ENCODE measurements around the gene PASK. TPM values are rescaled to one million over a fixed set of nuclear protein-coding genes. Genes with fewer than 3 reads are reported as not detected.
A peak's percentile ranks its signal among the peaks of the same experiment; 100 is the strongest.

Gene PASK
- total and polyA plus RNA-seq, 2 of the 4 experiments (the other 2 are of a cell fraction): 4.1 TPM

- WGBS, 2 experiments (ENCODE audit: extremely low coverage in 2 of 2, insufficient read length in 1 of 2): no CpG with 5 or more reads among the region's 6 CpGs
- Histone ChIP-seq H3K9me3 (ENCODE audit: control insufficient read depth, insufficient read depth, low read length) (no peaks in the 10 kb centered on the region), H3K18ac (ENCODE audit: low read depth, low read length) (no peak overlapping the region), H2BK120ac (ENCODE audit: low read depth, low read length) (no peak overlapping the region), H3K23ac (ENCODE audit: low read depth, low read length) (no peak overlapping the region), H3K79me1 (ENCODE audit: low read depth in 1 of 2, low read length in 2 of 2) (no peaks in the 10 kb centered on the region), H3K4me2 (ENCODE audit: low read depth, low read length) (no peak overlapping the region), H2BK15ac (ENCODE audit: low read depth, low read length) (no peak overlapping the region), H4K91ac (ENCODE audit: insufficient read depth, low read depth, low read length) (no peak overlapping the region), H3K4me3 (ENCODE audit: insufficient read depth, low read depth, low read length) (no peak overlapping the region), H2AFZ (replicated peaks; ENCODE audit: low read length, poor library complexity) (no peak overlapping the region), H3K27ac (ENCODE audit: insufficient read depth, low read length) (no peak overlapping the region), H3K36me3 (ENCODE audit: control insufficient read depth, insufficient read depth, low read length) (peaks cover 5% of the 10 kb centered on the region; the same call in 1 of the 2 replicates), H4K20me1 (ENCODE audit: insufficient read depth, low read length) (no peaks in the 10 kb centered on the region), H2AK9ac (replicated peaks; ENCODE audit: low read depth, low read length, poor library complexity) (no peak overlapping the region), H3K9ac (ENCODE audit: low read depth, low read length) (no peak overlapping the region), H4K8ac (ENCODE audit: low read depth in 2 of 2, low read length in 2 of 2) (no peak overlapping the region), H2BK5ac (ENCODE audit: low read depth, low read length, poor library complexity, severe bottlenecking) (no peak overlapping the region), H3K4ac (ENCODE audit: low read depth, low read length) (no peak overlapping the region), H3K9me1 (ENCODE audit: insufficient read depth, low read length) (no peaks in the 10 kb centered on the region), H3K56ac (ENCODE audit: extremely low read depth, insufficient read depth, low read length) (no peak overlapping the region), H2AK5ac (ENCODE audit: low read depth, low read length) (no peak overlapping the region), H3K27me3 (ENCODE audit: control insufficient read depth, insufficient read depth, low read length) (no peaks in the 10 kb centered on the region), H3K14ac (replicated peaks; ENCODE audit: low read depth, low read length) (no peak overlapping the region), H2BK20ac (ENCODE audit: low read depth, low read length) (no peak overlapping the region), H4K5ac (ENCODE audit: low read depth, low read length) (no peak overlapping the region), H3K4me1 (ENCODE audit: control insufficient read depth, insufficient read depth, low read length) (no peaks in the 10 kb centered on the region)
- dilution Hi-C loops (cut with HindIII; ENCODE audit: low sequenced_read_pairs, unreplicated experiment): no loop called here
- intact Hi-C loops (cut with micrococcal nuclease): loop anchor here (5.0 kb wide), 1 partner anchor 149 kb away; no protein-coding TSS in a partner anchor
- POLR2A ChIA-PET (ENCODE audit: unreplicated experiment): no interaction called here
- BruUV-seq (replicated peaks): no TSS peak
- ATAC-seq (ENCODE audit: low read depth) (peak; percentile 24; the same call in 1 of the 2 replicates), DNase-seq (peak; percentile 29)
- in situ Hi-C loops (cut with MboI; ENCODE audit: low sequenced_read_pairs): no loop called here
- peak; percentile 61 for TF ChIP-seq CEBPB (IDR thresholded peaks at IDR 0.05; ENCODE audit: low read depth, low read length)
- TF ChIP-seq ELK1 (IDR thresholded peaks at IDR 0.05; ENCODE audit: borderline replicate concordance, low read depth, low read length): no peak
- CTCF ChIA-PET: no interaction called here
Observed at GRCh38 chr2:241061275-241061674, 88.0 kb downstream of the PASK start.

Small RNA genes within 50 kb of the gene (microRNA-seq; reads per million reads assigned to microRNA genes)
- gene AC005237.2 (ENCODE audit: insufficient read depth, insufficient read length): not detected

Small RNA genes within 50 kb of the gene (small RNA-seq; reads per million reads assigned to genes)
- 0 reads per million in 5 experiments for gene AC005237.2

Other genes starting within 250 kb of the PASK start
- gene CROCC2, start 243.1 kb downstream of the PASK start, total RNA-seq (2012; rRNA removed): not detected in 2 replicates
- not detected in 2 replicates for gene CROCC2, start 243.1 kb downstream of the PASK start, polyA plus RNA-seq (2012; rRNA removed)
- gene SNED1, start 150.9 kb downstream of the PASK start, total RNA-seq (2012; rRNA removed): 1.1 and 1.4 TPM in 2 replicates
- 3.4 and 3.7 TPM in 2 replicates for gene SNED1, start 150.9 kb downstream of the PASK start, polyA plus RNA-seq (2012; rRNA removed)
- 33.3 and 36.9 TPM in 2 replicates for gene MTERF4, start 47.2 kb downstream of the PASK start, total RNA-seq (2012; rRNA removed)
- gene MTERF4, start 47.2 kb downstream of the PASK start, polyA plus RNA-seq (2012; rRNA removed): 21.5 and 26.6 TPM in 2 replicates
- 60.8 and 104 TPM in 2 replicates for gene PPP1R7, start 995 bp upstream of the PASK start, total RNA-seq (2012; rRNA removed)
- 70.0 and 70.8 TPM in 2 replicates for gene PPP1R7, start 995 bp upstream of the PASK start, polyA plus RNA-seq (2012; rRNA removed)
- 0.36 and 0.56 TPM in 2 replicates for gene ANO7, start 39.2 kb upstream of the PASK start, total RNA-seq (2012; rRNA removed)
- gene ANO7, start 39.2 kb upstream of the PASK start, polyA plus RNA-seq (2012; rRNA removed): 3.4 and 3.8 TPM in 2 replicates
- 1,093 and 1,165 TPM in 2 replicates for gene HDLBP, start 166.2 kb upstream of the PASK start, total RNA-seq (2012; rRNA removed)
- gene HDLBP, start 166.2 kb upstream of the PASK start, polyA plus RNA-seq (2012; rRNA removed): 648 and 649 TPM in 2 replicates
- gene SEPTIN2, start 166.5 kb upstream of the PASK start, total RNA-seq (2012; rRNA removed): 504 and 570 TPM in 2 replicates
- gene SEPTIN2, start 166.5 kb upstream of the PASK start, polyA plus RNA-seq (2012; rRNA removed): 320 and 420 TPM in 2 replicates
- gene FARP2, start 206.8 kb upstream of the PASK start, total RNA-seq (2012; rRNA removed): 30.8 and 38.6 TPM in 2 replicates
- 15.5 and 17.1 TPM in 2 replicates for gene FARP2, start 206.8 kb upstream of the PASK start, polyA plus RNA-seq (2012; rRNA removed)

All from IMR-90 (cell line).